GM18498 (cell line): ENCODE results near the gene TXLNB.

Experiments
- ATAC-seq: cut with Tn5 transposase; IDR thresholded peaks from one replicate; pipeline ENCODE4 v1.9.1; 2021; ENCODE audit warnings: mild to moderate bottlenecking, moderate library complexity; ENCODE audit not compliant: unreplicated experiment

TXLNB gene

DNA sequence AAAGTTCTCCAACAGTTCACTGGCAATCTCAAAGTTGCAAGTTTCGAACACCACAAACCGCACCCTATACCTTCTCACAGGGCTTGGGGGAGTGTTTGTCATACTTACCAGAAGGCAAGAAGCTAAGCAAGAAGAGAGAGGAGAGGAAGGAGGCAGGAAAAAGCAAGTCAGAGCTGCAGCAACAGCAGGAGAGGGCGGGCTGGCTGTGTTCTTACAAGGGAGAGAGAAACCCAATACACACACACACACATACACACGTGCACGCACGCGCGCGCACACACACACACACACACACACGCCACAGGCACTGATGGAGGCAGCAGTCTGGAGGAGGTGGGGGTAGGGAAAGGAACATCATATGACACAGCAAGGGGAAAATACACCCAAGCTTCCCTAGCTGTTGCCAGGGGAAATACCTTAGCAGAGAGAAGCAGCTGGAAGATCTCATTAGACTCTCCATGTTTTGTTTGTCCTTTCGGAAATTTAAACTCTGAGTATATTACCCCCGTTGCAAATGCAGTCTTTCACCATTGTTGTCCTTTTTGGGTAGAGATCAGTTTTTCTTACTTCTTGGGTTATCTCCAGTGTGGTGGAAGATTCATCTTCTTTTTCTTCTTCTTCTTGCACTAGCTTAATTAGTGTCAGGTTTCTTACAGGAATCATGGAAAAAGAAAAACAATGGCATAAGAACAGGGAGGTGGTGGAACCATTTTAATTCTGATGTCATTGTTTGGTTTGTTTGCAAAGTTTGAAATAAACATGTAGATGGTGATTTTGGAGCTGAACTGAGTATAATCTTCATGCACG is at the start of gene TXLNB:
TSS of gene TXLNB (minus strand) at position 186 of the 807 bp plus-strand sequence. CDS start 3,099 bp downstream, outside the sequence.
- ATAC-seq, result peak; percentile 71

DNA sequence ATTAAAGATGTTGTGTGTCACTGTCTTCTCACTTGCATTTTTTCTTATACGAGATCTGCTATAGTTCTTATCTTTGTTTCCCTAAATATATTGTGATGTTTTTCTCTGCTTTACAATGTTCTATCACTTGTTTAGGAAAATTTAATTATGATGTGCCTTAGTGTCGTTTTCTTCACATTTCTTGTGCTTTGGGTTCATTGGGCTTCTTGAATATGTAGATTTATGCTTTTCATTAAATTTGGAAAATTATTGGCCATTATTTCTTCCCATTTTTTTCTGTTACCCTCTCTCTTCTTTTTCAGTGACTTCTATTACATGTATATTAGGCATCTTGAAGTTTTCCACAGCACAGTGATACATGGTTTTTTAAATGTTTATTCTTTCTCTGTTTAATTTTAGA is 49.3 kb upstream of the TXLNB start:
- no peak for ATAC-seq

DNA sequence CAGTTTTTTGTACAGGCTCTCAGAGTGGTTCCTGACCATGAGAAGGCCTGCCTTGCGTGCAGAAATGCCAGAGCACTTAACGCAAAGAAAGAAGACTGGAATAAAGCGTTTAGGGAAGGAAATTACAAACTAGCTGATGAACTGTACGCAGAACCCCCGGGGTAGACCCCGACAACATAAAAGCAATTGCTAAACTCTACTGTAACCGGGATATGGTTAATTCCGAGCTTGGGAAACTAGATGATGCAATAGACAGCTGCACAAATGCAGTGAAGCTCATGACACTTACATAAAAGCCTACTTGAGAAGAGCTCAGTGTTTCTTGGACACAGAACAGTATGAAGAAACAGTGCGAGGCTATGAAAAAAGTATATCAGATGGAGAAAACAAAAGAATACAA is 47.0 kb upstream of the TXLNB start:
- ATAC-seq, result no peak

DNA sequence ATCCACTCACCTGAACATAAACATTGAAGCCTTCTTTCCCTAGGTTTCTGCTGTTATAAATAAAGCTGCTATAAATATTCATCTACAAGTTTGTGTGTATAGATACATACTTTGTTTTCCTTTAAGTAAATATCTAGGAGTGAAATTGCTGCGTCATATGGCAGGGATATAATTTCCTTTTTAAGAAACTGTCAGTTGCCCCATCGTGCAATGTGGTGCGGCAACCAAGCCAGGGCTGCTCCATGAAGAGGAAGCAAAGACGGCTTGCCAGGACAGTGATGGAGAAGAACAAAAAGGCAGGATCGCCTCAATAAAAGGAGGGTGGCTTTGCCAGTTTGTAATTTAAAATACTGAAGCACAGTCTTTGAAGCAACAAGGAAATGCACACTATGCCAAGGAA is 46.0 kb upstream of the TXLNB start:
- no peak for ATAC-seq

DNA sequence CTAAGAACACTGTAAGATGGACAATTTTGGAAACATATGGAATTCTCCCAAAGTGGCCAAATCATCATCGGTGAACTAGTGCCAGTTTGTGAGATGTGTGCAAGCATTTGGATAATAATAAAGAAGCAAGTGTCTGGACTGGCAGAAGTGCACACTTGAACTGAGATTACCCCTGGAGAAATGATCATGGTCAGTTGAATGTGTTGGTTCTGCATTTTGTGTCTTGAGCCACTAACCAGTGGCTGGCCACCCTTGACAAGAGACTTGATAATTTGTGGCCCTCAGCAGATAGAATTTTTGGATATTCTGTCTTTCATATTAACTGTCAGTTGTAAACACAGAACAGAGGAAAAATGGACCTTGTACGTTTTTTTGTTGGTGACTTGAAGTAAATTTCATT is 45.2 kb upstream of the TXLNB start:
- no peak for ATAC-seq

DNA sequence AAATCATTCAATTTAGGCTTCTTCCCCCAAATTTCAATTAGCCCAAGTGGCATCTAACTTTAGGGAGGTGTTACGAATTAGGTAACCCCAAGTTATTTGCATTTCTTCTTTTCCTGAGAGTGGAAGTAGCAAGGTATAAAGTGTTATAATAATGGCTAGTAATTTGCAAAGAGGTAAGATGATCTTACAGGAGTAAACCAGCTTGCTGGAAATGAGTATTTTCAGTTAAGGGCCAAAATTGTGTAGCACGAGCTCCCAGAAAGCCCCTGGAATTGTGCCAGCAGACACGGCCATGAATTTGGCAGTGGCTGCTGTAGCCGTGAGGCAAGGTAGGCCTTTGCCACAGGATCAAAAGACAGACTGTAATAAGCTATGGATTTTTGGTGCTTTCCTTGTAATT is 44.7 kb upstream of the TXLNB start:
- ATAC-seq, result peak; percentile 59

DNA sequence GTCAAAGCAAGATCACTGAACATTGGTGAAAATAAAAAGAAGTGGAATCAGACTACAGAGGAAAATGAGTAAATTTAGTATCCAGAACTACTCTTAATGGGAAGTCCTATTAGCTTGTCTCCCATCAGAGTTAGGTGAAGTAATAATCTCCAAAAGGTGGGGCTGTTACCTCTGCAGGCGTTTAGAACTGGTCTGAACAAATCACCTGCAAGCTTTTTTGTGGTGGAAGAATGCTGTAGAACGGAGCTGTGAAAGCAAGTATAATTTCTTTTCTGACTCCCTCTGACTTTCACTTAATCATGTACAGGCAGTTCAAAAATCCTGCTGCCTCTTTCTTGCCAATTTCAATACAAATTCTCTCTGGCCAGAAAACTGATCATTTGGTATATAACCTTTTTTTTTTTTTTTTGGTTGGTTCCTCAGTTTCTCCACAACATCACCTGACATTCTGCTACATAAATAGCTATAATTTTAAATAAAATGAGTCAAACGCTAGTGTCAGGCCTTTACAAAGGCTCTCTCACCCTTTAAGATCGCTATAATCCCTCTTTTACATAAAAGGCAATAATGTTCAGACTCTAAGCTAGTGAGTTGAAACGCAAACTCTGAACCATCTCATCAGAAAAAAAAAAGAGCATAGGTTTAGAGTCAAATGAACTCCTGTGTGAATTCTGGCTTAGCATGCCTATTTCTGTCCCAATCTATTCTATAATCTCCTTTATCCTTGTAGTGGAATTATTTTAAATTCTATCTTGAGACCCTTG is 43.8 kb upstream of the TXLNB start:
- ATAC-seq, result no peak

DNA sequence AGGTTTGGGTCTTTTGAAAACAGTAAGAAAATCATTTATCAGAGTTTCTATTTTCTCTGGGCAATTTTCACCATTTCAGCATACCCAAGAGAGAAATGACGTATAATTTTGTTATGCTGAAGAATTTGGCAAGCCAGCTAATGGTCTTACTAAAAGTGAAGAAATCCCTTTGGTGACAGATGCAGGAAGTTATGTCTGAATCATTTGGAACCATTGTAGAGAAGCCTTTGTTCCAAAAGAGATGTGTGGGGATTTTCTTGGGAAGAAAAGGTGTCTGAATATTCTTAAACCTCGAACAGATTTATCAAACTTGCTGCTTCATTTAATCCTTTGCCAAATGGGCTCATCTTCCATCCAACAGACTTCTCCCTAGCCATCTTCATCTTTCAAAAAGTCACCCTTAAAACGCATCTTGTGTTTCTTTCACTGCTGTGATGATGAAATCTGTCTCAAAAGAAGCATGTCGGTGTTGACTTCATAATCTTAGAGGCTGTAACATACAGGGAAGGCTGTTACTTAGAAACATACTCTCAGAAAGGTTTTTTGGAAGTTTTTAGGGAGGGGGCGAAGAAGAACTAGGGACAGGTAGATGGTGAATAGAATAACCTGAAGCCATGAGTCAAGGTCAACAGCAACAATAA is 43.1 kb upstream of the TXLNB start:
- no peak for ATAC-seq

DNA sequence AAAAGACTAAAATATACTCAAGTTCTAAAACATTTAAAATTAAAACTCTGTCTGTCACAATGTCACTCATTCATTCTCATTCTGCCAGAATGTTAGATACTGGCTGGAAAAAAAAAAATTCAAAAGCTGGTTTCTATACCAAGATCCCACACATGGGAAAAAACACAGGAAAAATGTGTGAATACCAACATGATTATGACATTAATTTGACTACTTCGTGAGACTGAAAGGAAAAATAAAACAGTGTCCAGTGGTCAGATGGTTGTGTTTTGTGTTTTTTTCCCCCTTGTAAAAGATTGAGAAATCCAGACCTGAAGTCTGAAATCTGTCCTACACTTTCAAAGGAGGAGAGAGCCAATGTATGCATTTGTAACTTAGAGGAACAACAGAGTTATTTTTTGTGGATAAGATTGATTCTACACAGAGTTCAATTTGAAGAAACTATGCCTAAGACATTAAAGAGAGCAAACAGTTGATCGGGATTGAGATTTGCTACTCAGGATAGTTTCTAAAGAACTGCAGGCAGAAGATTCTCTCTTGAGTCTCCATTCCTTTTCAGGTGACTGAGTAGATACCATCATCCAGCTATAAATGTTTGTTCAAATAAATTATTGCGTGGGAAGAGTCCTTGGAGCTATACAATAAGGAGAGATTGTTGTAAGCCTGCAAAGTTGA is 39.2 kb upstream of the TXLNB start:
- ATAC-seq, result no peak

DNA sequence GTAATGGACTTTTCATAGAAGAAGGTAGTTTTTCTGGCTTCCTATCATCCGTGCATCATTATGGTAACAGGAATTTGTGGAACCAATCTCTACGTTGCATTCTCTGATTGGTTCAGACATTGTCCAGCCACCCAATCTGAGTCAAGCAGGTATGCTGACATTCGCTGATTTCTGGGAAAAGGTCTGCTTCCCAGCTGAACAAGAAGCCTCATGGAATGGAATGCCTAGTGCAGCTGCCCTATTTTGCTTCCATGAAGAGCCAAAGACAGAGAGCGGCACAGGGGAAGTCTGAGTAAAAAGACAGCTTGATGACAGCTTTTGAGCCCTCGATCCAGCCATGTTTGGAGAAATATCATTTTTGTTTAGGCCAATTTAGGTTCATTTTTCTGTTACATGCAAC is 38.5 kb upstream of the TXLNB start:
- ATAC-seq, result no peak

DNA sequence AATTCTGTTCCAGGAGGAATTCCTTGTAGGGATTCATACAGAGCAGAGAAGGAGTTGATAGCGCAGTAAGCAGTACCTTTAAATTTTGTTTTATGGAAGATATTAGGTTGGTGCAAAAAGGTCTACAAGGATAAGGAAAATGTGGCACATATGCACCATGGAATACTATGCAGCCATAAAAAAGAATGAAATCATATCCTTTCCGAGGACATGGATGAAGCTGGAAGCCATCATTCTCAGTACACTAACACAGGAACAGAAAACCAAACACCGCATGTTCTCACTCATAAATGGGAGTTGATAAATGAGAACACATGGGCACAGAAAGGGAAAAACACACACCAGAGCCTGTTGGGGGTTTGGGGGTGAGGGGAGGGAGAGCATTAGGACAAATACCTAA is 37.4 kb upstream of the TXLNB start:
- no peak for ATAC-seq

DNA sequence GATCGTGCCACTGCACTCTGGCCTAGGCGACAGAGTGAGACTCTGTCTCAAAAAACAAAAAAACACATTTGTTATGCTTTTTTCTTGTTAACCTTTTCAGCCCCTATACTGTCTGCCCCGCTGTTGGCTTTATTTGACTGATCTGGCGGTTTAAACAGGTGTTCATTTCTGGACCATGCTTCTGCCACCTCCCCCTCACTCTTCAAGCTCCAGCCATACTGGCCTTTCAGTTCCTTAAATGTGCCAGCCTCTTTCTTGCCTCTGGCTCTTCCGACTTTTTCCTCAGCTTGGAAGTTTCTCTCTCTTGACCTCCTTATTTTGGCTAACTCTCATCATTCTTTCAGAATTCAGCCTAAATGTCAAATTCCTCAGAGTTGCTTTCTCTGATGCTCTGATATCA is 35.2 kb upstream of the TXLNB start:
- ATAC-seq, result peak; percentile 59

DNA sequence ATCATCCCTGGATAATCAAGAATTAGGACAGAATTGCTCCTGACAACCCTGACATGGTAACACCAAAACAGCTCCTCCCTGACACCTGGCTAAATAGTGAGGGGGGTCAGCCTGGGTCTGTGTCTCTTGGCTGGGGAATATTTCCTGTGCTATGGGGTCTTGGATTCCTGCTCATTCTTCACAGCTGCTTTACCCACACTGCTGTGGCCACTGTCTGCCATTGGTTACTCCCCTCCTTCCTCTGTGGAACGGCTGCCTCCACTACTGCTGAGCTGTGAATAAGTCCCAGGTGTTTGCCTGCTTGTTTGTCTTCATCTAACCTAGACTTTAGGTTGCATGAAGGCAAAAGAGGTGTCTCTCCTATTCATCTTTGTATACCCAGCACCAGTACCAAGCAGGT is 33.9 kb upstream of the TXLNB start:
- ATAC-seq, result no peak

DNA sequence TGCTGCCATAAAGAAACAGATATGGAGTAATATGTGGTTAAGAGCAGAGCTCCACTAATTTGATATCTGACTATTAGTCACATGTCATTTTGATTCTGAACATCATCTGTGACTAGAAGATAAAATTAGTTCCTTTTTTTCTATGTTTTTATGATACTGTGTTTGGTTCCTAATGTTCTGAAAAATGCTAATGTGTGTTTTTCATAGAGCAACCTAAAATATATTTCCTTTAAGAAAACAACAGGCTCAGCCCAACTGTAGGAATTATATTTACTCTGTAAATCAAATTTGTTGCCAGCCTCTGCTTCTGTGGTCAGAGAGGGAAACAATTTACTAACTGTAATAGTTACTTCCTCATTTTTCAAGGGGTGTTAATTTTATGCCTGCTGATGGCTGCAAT is 33.3 kb upstream of the TXLNB start:
- peak; percentile 49 for ATAC-seq

DNA sequence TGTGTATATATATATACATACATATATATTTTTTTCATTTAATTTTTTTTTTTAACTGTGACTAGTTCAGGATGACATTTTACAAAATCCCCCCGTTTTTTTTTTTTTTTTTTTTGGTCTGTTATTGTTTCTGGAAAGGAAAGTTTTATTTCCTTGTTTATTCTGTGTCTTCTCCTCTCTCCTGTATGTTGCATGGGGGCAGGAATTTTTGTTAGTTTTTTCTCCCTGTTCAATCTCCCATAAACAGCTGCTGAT is 32.4 kb upstream of the TXLNB start:
- ATAC-seq, result no peak

DNA sequence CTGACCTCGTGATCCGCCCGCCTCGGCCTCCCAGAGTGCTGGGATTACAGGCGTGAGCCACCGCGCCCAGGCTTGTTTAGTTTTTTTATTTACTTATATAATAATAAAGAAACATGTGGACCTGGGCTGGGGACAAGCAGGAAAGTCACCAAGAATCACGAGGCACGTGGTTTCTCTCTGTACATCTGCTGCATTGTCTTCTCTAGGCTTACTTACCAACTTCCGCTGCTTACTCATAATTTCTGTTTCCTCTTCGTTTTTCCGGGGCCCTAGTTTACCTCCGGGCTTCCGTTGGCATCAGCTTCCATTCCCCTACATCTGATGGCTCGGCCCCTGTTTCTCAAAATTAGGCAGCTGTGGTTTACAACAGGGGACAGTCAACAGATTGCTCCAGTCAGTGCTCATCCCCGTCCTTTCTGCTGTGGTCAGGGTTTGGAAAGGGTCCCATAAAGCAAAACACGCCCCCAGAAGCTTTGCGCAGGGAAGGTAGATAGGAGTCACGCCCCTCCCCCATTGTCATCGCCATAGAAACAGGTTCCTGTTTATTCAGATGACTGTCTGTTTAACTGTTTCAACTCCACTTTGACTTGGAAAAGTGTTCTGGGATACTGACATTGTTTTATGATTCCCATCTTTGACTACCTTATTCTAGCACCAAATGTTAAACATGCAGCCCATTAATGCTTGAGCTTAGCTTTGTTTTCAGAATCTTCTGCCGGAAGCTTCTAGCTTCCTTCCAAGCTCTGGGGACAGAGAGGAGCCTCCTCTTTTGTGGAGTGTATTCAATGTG is 31.9 kb upstream of the TXLNB start:
- peak; percentile 41 for ATAC-seq

DNA sequence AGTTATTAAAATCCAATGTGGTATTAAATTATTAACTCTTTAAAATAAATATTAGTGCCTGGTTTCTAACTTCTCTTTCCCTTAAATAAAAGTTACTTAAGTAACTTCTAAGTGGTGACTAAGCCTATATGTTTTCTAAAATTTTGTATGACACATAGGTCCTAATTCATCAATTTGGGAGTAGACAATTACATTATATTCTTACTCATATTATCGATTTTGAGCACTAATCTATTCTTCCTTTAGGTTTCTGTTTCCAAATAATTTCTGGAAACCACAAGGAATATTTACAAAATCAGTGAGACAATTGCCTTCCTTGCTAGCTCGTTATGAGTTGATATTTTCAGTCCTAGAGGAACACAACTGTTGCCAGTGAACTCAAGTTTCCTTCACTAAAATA is 28.3 kb upstream of the TXLNB start:
- ATAC-seq, result no peak

DNA sequence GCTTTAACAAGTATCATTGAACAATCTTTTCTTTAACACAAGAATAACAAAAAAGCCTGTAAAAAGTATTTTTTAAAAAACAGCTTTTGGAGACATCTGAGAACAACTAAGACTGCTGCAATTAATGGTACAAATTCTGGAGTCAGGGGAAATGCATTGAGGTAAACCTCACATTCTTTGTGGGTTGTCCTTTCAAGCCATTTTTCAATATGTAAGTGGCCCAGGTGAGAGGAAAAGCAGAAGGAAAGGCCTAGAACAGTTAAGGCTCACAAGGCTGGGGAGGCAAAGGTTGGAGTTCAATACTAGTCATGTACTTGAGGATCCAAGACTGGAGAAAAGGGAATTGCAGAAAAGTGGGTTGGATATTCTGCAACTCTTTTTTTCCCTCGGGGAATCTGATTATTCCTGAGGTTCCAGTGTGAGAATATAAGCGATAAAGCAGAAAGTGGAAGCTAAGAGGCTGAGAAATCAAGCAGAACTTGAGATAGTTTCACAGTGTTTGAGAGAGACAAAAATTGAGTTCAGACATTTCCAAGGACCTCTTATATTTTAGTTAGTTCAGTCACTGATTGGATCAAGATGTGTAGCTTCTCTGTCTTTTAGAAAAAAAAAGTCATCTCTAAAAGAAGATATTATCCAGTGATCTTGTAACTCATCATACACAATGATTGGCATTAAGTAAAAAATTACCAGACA is 25.0 kb upstream of the TXLNB start:
- ATAC-seq, result no peak

DNA sequence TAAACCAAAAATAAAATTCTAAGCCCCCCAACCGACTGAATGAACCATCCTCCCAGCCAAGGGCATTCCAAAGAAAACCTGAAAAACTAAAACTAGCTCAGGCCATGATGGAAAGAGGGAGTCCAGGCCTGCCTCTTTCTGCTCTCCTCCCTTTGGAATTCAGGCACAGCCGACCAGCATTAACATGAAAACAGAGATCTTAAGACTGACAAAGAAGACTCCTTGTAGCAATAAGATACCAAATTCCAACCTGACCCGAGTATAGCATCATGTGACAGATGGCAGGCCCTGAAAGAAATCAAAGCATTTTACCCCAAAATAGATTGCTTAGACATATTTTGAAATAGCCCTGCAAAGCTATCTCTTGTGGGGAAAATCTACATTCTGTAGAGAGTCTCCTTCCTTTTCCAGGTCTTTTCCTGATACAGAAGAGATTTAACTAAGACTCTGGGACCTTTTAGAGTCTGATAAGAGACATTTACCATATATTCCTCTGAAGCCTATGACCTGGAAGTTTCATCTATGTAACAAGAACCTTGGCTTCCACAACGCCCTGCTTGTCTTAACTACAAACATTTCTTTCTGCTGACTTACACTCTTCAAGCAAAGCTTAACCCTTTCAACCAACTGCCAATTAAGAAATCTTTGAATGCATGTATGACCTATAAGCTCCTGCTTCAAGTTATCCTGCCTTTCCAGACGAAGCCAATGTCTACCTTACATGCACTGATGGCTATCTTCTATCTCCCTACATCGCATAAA is 22.2 kb upstream of the TXLNB start:
- ATAC-seq, result no peak

DNA sequence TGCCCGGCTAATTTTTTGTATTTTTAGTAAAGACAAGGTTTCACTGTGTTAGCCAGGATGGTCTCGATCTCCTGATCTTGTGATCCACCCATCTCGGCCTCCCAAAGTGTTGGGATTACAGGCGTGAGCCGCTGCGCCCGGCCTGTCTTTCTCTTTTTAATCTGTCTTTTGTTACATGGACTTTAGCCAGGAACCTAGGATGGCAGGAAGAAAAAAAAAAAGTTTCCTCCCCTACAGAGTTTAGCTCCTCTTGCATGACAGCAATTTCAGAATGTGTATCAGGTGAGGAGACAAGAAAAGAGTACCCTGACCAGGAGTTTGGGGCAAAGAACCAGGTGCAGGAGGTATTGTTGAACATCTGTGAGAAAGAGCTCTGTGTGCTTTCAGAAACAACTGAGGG is 21.4 kb upstream of the TXLNB start:
- ATAC-seq, result no peak
